ENCODE measurements around the gene METTL9. TPM values are rescaled to one million over a fixed set of nuclear protein-coding genes. Genes with fewer than 3 reads are reported as not detected.
A peak's percentile ranks its signal among the peaks of the same experiment; 100 is the strongest.
"Not testable (repeated sequence)": the region's sequence is repeated elsewhere in the genome, so short reads cannot be mapped to it uniquely, and the experiment has no call there.

The METTL9 gene
- total RNA-seq, 1 donor from 2014 or later: 113 TPM

- no peak for DNase-seq
Measured at GRCh38 chr16:21574372-21574771, 25.0 kb upstream of the METTL9 start.

- DNase-seq: not testable (repeated sequence)
Measured at GRCh38 chr16:21576323-21576722, 23.1 kb upstream of the METTL9 start.

GRCh38 chr16:21577487-21577886 is 21.9 kb upstream of the METTL9 start:
- DNase-seq: not testable (repeated sequence)

GRCh38 chr16:21578311-21578710 is 21.1 kb upstream of the METTL9 start:
- not testable (repeated sequence) for DNase-seq

GRCh38 chr16:21580131-21580530 is 19.2 kb upstream of the METTL9 start:
- DNase-seq: not testable (repeated sequence)

- DNase-seq: no peak
Measured at GRCh38 chr16:21580807-21581206, 18.6 kb upstream of the METTL9 start.

DNA sequence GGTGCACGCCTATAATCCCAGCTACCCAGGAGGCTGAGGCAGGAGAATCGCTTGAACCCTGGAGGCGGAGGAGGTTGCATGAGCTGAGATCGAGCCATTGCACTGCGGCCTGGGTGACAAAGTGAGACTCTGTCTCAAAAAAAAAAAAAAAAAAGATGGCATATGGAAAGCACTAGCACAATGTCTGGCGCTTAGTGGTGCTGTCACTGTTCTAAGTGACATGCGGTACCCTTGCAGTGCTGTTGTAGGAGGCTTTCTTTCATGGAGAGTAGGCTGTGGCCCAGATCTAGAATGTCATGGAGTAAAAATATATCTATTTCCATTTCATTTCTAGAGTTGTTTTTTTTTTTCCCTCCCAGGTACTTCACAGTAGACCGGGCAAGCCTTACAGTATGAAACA is 14.6 kb upstream of the METTL9 start:
- no peak for DNase-seq

DNA sequence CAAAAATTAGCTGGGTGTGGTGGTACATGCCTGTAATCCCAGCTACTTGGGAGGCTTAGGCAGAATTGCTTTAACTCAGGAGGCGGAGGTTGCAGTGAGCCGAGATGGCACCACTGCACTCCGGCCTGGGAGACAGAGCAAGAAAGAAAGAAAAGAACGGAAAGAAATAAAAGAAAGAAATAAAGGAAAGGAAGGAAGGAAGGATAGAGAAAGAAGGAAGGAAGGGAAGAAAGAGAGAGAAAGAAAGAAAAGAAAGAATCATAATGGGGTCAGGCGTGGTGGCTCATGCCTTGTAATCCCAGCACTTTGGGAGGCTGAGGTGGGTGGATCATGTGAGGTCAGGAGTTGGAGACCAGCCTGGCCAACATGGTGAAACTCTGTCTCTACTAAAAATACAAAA is 10.8 kb upstream of the METTL9 start:
- not testable (repeated sequence) for DNase-seq

- DNase-seq: no peak
Measured at GRCh38 chr16:21589551-21589950, 9.8 kb upstream of the METTL9 start.

DNA sequence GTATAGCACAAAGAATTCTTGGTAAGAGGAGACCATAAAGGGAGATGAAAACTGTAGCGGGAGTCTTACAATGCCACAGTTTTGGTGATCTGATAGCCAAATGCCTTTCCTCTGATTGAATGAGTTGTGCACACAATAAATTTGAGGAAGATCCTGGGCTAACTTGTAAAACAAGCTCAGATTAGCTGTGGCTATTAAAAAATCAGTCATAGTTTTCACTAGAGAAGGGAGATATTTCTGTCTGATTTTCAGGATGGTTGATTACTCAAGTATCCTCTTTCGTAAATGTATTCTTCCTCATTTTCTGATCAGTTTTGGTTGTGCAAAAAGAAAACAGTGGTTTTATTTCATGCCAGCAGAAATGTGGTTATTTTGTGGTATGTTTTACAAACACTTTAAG is 9.1 kb upstream of the METTL9 start:
- no peak for DNase-seq

DNA sequence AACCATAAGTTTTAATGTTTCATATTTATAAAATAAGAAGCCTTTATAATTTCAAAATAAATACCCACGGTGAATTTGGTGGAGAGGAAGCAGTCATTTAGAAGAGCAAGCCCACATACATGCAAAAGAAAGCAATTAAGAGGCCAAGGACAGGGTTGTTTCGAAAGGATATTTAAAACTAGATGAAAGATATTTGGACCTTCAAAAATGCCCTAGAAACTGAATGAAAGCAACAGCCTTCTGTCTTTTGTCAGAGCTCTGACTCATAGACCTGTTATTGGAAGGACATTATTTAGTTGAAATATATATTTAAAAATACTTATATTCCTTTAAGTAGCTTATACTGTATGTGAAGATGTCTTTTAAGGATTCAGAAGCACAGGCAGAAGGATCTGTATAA is 8.6 kb upstream of the METTL9 start:
- no peak for DNase-seq

- DNase-seq: no peak
Measured at GRCh38 chr16:21592191-21592590, 7.2 kb upstream of the METTL9 start.

- no peak for DNase-seq
Measured at GRCh38 chr16:21593530-21594289, 5.7 kb upstream of the METTL9 start.

DNA sequence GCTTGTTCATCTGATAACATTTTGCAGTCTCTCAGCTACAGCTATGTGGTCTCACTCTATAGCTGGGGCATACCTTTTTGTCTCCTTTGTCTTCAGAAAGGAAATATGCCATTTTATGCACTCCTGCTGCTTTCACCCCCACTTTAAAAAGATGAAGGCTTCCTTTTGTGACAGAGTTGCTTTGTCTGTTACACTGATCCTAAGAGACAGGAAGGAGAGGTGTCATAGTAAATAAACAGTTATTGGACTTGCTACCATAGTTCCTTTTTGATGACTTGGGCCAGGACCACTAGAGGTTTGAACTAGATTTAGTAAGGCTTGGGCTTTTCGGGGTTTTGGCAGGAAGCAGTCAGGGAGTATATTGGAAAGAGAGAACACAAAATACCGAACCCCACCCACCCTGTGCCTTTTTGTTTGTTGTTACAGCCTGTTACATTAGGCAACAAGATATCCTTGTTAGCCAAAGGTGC is 1.8 kb upstream of the METTL9 start:
- no peak for DNase-seq

- no peak for DNase-seq
Measured at GRCh38 chr16:21598206-21598605, 1.2 kb upstream of the METTL9 start.

DNA sequence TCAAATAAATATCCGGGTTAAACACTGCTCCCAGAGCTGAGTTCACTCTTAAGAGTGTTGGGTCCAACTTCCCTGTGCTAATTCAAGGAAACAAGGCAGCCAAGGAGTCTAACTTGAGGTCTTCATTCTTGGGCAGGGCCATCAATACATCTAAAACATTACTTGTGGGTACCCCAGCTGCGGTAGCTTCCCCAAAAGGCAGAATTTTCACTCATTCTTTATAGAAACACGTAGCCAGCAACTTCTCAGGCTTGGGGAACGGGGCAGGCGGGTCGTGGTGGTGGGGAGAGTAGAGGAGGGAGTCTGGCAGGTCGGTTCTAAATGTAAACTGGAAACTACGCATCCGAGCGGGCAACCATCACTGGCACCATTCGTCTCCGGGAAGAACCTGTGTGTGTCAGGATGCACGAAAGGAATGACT is 666 bp upstream of the METTL9 start:
- peak; percentile 30 for DNase-seq

GRCh38 chr16:21600031-21600773 is 825 bp downstream of the METTL9 start:
- DNase-seq: no peak

- DNase-seq: no peak
Measured at GRCh38 chr16:21602785-21603184, 3.4 kb downstream of the METTL9 start.

GRCh38 chr16:21603928-21604327 is 4.6 kb downstream of the METTL9 start:
- DNase-seq: no peak

- DNase-seq: not testable (repeated sequence)
Measured at GRCh38 chr16:21605848-21606247, 6.5 kb downstream of the METTL9 start.

- DNase-seq: no peak
Measured at GRCh38 chr16:21608639-21609328, 9.4 kb downstream of the METTL9 start.

- DNase-seq: no peak
Measured at GRCh38 chr16:21610006-21610544, 10.7 kb downstream of the METTL9 start.

DNA sequence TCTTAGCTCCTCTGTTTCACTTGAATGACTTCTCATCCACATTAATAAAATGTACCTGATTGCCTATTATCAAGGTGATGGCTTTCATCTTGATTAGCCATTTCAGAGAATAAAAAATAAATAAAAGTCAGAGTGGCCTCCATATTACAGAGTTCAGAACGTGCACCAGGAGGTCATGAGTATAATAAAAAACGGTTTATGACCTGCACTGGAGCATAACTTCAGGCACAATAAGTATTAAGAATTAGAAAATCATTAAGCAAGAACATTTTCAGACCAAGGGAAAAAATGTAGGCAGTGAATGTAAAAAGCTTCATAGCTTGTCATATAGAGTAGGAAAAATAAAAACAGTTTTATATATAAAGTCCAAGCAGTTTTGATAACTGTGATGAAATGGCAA is 11.4 kb downstream of the METTL9 start:
- DNase-seq: no peak

Measured in skin of body (tissue), 2 donors.